Amygdala (tissue), 56 donors: ENCODE results near the gene ZNF382.
"Not testable (repeated sequence)": the region's sequence is repeated elsewhere in the genome, so short reads cannot be mapped to it uniquely, and the experiment has no call there.

Experiments
- DNase-seq, 56 donors: peaks; one replicate each; lab custom pipeline; 2025; lab: John Stamatoyannopoulos, UW

ZNF382 gene

DNA sequence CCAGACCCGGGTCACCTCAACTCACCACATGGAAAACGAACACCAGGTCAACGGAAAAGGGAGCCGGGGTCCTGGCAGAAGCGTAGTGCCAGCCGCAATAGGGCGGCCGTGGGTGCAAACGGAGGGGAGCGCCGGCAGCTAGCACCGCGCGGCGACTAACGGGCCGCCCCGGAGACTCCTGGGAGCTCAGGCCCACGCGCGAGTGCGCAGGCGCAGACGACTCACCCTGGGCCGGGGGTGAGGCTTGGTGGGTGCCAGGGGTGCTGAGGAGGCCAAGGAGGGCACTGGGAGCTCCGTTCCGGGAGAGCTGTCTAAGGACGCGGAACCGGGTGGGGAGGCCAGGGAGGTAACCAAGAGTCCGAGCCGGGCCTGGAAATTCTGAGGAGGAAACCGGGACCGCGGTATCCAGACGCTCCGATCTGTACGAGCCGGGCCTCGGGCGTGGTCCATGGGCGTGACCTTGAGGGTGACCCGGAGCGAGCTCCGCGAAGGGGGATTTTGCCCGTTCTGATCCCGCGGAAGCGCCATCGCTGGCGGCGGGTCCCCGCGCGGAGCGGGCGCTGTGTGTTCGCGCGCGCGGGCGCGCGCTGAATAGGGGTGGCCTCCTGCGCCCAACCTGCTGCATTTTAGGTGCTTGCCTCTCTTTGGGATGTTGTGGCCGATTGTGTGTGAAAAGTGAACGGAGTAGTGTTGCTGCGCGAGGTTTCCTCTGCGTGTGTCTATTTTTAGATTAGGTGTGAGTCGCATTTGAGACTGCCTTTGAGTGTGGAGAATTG, at the start of gene ZNF382:
Gene ZNF382, plus strand, starts transcription at position 213 of the 776 bp plus-strand sequence. CDS start 4,602 bp downstream, outside the sequence.
- DNase-seq = peak in 49 of 56 donors; percentile 4 to 86 (median 65)

DNA sequence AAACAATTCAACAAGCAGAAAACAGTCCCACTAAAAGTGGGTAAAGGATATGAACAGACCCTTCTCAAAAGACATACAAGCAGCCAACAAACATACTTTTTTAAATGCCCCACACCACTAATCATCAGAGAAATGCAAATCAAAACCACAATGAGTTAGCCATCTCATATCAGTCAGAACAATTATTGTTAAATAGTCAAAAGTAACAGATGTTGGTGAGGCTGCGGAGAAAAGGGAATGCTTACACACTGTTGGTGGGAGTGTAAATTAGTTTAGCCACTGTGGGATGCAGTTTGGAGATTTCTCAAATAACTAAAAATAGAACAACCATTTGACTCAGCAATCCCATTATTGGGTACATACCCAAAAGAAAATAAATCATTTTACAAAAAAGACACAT, 40.7 kb upstream of the ZNF382 start:
- DNase-seq = no peak

DNA sequence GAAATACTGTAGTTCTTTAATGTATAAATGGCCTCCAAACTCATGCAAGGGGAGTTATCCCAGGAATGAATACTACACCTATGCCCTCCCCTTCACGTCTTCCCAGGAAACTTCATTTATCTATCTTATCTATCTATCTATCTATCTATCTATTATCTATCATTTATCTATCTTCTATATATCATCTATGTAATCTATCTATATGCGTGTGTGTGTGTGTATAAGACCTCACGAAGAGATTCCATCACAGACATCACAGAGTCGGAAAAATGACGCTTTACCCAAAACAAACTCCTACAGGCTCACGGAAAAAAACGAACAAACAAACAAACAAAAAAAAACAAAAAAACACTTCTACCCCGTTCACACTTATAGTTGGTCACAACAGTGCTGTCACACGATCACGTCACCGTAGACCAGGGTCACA, 32.5 kb upstream of the ZNF382 start:
- no peak for DNase-seq

DNA sequence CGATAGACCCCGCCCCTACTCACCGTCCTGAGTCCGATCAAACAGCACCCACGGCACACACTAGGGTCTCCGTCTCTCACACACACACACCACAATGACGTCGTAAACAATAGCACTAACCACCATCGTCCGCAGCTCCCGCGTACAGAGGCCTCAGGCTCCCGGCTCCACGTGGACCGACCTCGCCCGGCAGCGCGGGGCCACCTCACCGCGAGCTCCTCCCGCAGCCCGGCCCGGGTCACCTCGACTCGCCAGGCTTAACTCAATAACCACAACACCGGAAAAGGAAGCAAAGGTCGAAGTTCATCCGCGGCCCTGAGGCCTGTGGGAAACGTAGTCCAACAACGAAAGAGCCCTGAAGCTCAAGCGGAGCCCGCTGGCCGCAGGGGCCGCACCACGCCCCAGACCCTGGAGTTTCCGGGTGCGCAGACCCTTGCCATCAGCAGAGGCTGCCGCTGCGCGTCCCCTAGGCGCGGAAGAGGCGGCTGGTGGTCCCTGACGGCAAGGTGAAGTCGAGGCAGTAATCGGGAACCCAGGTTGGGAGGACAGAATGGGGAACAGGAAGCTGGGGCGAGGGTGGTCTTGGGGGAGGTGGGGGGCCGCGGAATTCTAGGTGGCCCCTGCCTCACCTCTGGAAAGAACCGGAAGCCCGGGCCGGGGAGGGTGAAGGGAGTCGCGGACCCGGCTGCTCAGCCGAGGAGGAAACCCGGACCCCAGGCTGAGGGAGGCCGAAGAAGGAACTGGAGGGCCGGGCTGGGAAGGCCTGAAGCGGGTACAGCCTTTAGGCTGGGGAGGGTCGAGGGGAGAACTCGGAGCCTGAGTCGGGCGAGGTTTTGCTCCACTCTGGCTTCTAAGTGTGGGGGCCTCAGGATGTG, 31.9 kb upstream of the ZNF382 start, which contains the start of gene ZNF529:
Gene ZNF529, minus strand, starts transcription at position 273 of the 875 bp plus-strand sequence. CDS start 946 bp downstream, outside the sequence.
- peak; percentile 29 to 95 (median 80) for DNase-seq

DNA sequence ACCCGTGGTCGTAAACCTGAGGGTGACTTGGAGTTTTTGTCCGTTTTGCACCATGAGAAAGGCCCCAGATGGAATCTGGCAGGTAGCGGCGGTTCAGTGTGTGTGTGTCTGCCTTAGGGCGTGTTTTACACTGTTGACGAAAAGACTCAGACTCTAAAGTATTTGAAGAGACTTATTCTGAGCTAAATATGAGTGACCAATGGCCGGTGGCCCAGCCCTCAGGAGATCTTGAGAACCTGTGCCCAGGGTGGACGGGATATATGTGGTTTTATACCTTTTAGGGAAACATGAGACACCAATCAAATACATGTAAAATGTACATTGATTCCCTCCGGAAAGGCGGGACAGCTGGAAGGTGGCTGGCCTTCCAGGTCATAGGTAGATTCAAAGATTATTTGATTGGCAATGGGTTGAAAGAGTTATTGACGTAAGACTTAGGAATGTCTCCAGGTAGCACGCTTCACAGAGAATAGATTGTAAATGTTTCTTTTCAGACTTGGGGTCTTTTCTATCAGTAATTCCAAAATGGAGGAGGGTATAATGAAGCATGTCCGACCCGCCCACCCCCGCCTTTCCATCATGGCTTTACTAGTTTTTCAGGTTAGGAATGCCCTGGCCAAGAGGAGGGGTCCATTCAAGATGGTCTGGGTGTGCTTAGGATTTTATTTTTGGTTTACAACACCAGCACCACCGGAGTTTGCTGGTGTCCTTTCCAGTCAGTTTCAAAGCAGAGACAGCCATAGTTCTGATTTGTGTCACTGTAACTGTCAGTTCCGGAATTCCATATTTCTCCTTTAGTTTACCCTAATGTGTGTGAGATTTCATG, 31.0 kb upstream of the ZNF382 start:
- peak in 4 of 56 donors; percentile 5 to 28 (median 14) for DNase-seq

DNA sequence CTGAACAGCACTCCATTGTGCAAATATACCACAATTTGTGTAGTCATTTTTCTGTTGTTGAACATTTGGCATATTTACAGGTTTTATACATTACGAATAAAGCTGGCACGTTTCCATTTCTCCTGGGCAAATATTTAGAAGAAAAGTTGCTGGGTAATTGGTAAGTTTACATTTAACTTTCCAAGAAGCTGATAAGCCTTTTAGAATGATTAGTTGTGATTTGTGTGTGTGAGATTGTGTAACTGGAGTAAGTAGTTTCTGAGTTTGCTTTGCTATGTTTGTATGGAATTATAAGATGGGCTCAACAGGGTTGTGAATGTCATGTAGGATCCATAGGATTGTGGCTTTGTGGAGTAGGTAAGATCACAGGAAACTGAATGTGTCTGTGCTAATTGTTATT, 30.4 kb upstream of the ZNF382 start:
- DNase-seq = no peak

DNA sequence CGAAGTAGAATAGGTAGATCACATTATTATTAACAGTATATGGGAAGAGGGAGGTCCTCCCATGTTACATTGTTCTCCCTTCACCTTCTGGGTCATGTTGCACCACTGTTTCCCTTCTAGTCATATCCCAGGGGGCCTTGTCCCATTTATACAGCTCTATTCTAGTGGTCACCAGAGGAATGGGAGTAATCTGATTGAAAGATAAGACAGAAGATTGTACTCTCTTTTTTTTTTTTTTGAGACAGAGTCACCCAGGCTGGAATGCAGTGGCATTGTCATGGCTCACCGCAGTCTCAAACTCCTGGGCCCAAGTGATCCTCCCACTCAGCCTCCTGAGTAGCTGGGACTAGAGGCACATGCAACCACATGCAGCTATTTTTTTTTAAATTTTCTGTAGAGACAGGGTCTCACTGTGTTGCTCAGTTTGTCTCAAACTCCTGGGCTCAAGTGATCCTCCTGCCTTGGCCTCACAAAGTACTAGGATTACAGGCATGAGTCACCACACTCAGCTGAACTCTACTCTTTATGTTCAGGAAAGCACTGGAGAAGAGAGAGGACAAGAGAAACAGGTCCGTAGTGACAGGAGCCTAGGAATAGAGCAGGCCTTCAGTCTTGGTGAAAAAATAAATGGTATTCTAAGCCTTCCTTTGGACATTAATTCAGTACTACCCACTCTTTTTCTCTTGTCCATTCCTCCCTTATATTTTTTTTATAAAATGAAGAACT, 27.7 kb upstream of the ZNF382 start:
- no peak for DNase-seq

DNA sequence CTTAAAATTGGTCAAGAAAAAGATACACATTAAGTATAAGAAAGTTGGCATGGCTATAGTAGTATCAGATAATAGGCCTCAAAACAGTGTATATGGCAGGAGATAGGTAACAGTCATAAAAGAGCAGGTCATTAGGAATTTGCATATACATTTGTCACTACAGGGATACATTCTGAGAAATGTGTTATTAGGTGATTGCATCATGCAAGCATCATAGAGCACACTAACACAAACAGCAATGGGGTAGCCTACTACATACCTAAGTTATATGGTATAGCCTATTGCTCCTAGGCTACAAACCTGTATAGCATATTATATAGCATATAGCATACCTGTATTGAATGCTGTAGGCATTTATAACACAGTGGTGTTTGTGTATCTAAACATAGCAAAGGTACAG, 25.9 kb upstream of the ZNF382 start:
- no peak for DNase-seq

DNA sequence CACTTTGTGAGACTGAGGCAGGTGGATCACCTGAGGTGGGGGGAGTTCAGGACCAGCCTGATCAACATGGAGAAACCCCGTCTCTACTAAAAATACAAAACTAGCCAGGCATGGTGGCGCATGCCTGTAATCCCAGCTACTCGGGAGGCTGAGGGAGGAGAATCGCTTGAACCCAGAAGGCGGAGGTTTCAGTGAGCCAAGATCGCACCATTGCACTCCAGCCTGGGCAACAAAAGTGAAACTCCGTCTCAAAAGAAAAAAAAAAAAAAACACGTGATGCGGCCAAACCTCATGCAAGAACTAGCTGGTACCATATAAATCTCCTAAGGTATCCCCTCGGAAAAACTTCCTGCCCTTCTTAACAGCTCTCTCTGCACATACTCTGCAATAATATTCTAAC, 2.4 kb upstream of the ZNF382 start:
- DNase-seq = not testable (repeated sequence)

DNA sequence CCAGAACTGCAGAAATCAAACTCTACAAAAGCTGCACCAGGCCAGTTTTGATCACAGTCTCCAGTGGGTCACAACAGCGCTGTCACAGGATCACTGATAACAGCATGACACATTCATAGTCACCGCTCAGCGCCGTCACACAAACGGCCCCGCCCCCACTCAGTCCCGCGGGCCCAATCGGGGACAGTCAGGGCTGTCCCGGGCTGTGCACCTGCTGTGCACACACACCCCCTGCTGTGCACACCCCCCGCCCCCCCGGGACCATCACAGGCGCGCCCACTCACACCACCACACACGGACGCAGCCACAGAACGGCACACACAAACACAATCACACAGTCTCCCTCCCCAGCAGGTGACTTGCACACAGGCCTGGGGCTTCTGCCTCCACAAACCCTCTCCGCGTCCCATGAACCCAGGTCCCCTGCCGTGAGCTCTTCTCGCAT, 435 bp upstream of the ZNF382 start:
- peak in 52 of 56 donors; percentile 10 to 82 (median 60) for DNase-seq

DNA sequence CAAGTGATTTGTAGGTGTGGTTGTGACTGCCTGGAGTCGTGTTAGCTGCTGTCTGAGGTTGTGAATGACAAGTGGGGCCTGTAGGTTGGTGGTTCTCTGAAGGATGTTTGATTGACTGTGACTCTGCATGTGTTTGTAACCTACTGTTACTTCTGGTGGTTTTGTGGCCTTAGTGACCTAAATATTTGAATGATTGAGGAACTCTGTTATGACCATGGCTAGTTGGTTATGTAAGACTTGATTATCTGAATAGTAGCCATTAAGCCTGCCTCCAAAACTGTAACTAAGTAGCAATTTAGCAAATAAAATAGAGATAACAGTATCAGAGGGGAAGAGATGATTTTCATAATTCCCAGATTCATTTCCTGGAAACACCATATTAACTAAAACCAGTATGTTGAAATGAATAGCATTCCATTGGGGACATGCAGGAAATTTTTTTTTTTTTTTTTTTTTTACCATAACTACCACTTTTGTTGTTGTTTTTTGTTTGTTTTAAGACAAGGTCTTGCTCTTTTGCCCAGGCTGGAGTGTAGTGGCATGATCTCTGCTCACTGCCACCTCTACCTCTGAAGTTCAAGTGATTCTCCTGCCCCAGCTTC, 865 bp downstream of the ZNF382 start:
- DNase-seq = no peak

DNA sequence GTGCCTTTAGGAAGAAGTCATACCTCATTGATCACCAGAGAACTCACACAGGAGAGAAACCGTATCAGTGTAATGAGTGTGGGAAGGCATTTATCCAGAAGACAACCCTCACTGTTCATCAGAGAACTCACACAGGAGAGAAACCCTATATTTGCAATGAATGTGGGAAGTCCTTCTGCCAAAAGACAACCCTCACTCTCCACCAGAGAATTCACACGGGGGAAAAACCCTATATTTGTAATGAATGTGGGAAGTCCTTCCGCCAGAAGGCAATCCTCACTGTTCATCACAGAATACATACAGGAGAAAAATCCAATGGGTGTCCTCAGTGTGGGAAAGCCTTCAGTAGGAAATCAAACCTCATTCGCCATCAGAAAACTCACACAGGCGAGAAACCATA, 21.9 kb downstream of the ZNF382 start:
- no peak for DNase-seq

DNA sequence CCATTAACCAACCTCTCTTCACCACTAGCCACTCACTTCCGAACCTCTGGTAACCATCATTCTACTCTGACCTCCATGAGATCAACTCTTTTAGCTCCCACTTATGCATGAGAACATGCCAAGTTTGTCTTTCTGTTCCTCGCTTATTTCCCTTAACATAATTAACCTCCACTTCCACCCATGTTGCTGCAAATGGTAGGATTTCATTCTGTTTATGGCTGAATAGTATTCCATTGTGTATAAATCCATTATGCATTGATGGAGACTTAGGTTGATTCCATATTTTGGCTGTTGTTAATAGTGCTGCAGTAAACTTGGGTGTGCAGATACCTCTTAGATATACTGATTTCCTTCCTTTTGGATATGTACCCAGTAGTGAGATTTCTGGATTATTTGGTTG, 30.2 kb downstream of the ZNF382 start:
- DNase-seq = no peak

DNA sequence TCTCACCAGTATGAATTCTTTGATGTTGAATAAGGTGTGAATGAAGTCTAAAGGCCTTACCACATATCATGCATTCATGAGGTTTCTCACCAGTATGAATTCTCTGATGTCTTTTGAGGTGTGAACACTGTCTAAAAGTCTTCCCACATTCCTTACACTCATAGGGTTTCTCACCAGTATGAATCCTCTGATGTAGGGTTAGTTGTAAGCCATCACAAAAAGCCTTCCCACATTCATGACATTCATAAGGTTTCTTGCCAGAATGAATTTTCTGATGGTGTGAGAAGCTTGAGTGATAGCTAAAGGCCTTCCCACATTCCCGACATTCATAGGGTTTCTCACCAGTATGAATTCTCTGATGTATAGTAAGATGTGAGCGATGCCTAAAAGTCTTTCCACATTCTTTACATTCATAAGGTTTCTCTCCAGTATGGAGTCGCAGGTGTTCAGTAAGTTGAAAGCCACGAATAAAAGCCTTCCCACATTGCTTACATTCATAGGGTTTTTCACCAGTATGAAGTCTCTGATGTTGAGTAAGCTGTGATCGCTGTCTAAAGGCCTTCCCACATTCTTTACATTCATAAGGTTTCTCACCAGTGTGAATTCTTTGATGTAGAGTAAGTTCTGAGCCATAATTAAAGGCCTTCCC, 33.9 kb downstream of the ZNF382 start:
- no peak for DNase-seq

DNA sequence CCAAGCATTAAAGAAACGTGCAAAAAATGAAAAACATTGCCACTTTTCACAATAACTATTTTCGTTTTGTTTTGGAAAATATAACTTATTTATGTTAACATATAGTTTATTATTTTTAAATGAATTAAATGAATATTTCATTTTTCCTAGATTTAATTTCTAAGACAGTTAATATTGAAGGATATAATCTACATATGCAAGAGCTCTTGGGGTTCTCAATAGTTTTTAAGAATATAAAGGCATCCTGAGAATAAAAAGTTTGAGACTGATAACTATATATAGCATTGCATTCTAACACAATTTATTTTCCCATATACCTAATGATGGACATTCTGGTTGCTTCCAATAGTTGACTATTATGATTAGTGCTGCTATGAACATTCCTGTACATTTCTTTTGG, 41.6 kb downstream of the ZNF382 start:
- DNase-seq = no peak

DNA sequence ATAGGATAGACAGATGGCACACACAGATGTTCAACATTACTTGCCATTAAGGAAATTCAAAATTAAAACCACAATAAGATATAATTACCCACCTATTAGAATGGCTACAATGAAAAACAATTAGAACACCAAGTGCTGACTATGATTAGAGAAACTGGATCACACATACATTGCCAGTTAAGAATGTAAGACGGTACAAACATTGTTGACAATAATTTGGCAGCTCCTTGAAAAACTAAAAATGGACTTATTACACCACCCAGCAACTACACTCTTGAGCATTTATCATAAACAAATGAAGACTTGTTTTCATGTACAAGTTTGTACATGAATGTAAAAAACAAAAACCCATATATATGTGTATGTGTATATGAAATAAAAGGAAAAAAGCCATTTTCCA, 47.8 kb downstream of the ZNF382 start:
- DNase-seq = no peak

DNA sequence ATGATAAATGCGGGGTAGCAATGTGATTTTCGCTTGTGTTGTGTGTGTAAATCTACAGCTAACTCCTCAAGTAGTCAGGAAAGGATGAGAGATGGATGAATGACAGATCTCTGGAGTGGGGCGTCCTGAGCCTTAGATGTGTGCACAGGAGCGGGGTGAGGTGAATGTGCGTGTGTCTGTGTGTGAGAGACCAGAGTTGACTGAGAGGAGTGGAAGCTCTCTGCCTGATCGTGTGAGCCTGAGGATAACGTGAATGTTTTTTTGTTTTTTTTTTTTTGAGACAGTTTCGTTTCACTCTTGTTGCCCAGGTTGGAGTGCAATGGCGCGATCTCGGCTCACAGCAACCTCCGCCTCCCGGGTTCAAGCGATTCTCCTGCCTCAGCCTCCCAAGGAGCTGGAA, 60.7 kb downstream of the ZNF382 start:
- no peak for DNase-seq

DNA sequence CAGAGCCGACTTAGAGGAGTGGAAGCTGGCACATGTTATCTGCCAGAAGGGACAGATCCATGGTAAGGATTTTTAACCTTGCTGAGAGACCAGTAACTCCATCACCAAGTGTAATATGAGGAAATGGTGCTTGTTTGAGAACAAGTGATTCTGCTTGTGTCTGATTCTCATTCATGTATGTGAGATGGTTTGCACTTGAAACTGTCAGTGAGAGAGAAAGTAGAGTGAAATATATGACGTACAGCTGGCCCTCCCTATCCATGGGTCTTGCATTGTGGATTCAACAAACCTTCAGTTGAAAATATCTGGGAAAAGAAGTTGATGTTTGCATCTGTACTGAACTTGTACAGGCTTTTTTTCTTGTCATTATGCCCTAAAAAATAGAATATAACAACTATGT, 63.5 kb downstream of the ZNF382 start:
- no peak for DNase-seq

DNA sequence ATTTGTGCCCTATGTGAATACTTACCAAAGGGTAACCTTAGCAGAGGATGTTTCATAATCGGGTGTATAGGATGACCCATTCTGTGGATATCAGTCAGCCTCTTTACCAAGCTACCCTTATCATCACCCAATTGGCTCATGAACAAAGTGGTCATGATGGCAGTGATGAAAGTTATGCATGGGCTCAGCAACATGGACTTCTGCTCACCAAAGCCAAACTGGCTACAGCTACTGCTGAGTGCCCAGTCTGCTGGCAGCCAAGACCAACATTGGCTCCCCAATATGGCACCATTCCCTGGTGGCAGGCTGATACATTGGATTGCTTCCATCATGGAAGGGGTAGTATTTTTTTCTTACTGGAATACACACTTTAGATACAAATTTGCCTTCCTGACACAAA, 67.3 kb downstream of the ZNF382 start:
- DNase-seq = no peak
